HG02759 (cell line): ENCODE measurements around the gene PCGF2.
A peak's percentile ranks its signal among the peaks of the same experiment; 100 is the strongest.

ENCODE experiments used
- ATAC-seq: cut with Tn5 transposase; IDR thresholded peaks from one replicate; pipeline ENCODE4 v1.9.1; 2021; ENCODE audit warnings: mild to moderate bottlenecking, moderate library complexity; ENCODE audit not compliant: unreplicated experiment

The PCGF2 gene

DNA sequence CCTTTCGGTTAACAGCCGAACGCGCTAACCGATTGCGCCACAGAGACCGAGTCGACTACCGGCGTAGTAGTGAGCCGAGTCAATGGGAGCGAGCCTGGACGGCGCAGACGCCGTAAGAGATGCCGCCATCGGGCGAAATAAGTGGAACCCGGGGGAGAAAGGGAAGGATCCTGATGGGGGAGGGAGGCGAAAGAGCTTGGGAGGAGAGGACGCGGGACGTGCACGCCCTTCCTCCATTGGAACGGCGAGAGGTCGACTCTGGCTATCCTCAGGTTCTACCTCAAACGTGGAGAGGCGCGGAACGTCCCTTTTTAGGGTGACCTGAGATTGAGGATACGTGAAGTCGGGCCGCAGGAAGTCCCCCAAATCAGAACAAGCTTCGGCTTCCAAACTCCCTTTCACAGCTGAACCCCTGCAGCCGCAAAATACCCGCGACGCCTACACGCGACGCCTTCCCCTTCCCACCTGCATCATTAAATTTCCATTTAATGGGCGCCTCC lies 3.7 kb upstream of the PCGF2 start:
- ATAC-seq: peak; percentile 29

DNA sequence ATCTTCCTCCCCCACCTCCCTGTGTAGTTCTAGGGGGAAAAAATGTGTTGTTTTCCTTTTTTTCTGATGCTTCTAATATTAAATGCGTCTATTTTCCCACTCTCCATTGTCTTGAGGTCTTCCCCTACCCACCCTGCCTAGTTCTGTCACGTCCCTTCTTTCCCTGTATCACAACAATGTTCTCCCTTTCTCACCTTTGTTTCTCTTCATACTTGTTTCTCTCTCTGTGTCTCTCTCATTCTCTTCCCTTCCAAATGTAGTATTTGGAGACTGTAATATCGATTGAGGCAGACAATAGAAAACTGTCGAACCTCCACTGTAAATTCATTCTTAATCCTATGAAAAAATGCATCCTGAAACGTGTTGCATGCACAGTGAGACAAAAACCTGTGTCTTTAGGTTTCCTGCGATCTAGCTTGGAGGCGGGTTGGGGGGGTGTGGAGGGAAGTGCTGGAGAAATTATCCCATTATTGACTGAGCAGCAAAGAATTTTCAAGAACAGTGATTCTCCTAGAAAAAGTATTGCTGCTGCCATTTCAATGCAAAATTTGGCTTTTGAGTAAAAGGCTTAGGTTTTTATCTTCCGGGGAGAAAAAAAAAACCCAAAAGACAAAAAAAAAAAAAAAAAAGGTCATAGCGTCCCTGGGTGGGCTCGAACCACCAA lies 3.1 kb upstream of the PCGF2 start:
- no peak for ATAC-seq

DNA sequence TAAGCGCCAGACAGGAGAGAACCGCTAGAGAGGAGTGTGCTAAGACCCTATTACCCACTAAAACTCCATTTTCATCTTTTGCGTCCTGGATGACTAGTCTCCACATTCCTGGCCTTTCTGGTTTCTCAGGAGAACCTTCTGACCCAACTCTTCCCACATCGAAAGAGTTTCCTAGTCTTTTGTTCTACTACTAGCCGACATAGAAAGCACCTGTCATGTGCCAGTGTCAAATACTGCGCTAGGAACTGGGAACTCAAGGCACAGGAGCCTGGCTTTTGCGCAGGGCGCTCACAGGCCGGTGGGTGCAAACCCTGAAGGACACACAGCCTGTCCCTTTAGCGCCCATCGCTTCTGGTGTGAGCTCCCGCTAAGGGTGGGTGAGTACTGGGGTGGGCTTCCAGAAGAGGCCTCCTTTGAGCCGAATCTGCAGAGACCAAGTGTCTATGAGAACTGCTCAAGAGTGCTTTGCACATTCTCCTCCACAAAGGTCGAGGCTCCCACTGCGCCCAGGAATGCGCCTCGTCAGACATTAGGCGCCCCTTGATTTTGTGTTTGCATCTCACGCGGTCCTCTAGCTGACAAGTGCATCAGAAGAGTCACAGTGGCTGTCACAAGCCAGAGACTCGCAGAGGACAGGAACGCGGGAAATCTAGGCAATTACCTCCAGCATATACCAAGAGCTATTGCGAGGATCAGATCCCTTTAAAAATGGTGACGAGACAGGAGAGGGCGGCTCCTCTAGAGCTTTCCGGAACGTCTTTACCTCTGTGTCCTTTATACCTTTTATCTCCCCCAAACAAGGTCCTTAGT lies 2.4 kb upstream of the PCGF2 start:
- no peak for ATAC-seq

DNA sequence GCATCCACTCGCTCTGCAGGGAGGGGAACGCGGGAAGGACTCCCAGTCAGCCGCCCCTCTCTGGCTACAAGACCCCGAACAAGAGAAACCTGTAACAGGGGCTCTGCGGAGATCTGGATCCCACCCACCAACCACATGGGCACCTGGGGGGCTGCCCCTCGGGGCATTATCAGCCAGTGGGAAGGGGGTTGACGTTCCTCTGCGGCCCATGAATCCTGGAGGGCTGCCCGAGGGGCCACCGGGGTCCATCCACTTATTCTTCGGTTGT lies 1.8 kb upstream of the PCGF2 start:
- no peak for ATAC-seq

DNA sequence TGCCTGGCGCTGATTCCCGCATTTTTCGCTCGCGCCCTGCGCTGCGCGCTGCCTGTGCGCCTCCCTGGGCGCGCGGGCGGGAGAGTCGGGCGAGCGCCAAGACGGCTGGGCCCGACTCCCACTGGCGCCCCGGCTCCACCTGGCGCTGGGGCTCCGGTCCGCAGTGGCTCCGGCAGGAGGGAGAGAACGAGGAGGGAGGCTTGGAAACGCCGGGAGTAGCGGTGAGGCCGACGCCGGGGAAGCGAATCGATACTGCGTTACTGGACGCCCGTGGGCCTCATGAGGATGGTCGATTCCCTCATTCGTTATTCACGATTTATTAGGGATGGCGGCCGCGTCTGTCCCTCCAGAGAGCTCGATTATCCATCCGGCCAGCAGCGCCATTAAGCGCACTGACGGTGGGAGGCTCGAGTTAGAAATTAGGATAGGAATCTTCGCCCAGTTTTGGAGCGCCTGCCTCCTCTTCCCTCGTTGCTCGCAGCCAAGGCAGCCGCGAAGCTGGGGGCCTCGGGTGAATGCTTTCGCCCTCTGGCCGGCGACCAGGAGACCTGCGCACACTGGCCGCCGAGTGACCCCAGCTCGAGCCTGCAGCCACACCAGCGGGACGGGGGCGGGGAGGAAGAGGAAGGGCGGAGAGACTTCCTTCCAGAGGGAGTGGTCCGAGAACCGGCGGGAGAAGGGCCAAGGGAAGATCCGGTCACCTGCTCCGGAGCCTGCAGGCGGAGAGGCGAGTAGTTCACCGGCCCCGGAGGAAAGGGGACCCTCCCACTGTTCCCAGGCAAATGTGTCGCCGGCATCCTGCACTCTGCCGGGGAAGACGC lies 1.3 kb upstream of the PCGF2 start:
- ATAC-seq: no peak

DNA sequence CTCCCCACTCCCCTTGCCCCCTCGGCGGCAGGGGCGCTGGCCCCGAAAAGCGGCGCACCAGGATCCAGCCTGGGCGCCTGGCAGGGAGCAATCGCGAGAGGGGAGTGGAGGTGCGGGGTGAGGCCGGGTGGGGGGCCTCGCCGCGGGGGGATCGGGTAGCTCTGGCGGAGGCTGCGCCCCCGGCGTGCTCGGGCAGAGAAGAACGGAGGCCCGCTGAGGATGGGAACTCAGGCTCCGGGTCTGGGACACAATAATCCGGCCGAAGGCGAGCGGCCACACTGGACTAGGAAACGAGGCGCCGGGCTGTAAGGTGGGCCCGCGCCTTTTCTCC lies 721 bp upstream of the PCGF2 start:
- ATAC-seq: no peak

- no peak for ATAC-seq
These were observed 530 bp downstream of the PCGF2 start for GRCh38 chr17:38747463-38748148.

DNA sequence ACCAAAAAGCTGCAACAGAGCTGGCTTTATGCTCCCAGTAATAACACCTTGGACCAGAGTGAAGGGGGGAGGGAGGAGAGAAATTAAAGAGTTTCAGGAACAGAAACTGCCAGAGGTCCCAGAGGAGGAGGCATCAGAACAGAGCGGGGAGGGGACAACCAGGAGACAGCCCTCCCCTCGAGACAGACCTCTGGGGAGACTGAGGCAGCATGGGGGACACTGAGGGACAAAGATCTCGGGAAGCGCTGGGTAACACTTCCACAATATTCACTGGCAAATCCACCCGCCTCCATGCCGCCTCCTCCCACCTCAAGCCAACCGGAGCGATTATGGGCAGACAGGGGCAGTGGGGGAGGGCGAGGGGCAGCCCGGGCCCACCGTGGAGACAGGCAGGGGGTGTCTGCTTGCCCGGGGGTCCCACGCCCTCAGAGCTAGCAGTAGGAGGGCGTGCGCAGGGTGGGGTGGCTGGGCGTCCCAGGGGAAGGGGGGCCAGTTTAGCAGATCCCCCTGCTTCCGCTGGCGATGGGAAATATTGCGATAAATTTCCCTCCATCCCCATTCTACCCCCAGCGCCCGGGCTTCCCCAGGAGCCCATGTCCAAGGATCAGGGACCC lies 1.2 kb downstream of the PCGF2 start:
- no peak for ATAC-seq

GRCh38 chr17:38746004-38746848 lies 1.9 kb downstream of the PCGF2 start:
- ATAC-seq: no peak

GRCh38 chr17:38745545-38745944 lies 2.6 kb downstream of the PCGF2 start:
- no peak for ATAC-seq

DNA sequence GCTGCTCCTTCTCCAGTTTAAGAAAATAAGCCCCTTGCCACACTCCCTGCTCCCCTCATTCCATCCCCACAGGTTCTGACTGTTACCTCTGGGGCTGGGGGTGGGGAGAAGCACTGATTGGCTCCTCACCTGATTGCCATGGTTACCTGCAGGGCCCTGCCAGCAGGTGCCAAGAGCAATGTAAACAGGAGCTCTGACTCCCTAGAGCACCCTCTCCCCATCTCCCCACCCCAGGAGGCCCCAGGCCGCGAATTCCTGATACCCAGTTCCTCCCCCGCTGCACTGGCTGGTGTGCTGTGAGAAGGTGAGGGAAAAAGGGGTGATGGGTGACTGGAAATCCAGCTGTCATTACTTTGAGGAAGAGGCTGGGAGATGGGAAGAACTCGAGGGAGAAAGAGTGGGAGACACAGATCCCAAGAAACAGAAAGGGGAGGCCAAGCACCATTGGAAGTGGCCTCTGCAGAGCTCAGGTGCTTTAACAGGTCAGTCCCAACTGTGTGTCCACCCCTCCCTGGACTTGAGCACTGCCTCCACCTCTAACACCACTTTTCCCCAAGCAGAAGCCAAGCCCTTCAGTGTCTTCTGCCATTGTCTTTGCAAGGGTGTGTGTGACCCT lies 4.5 kb downstream of the PCGF2 start:
- ATAC-seq: no peak

GRCh38 chr17:38742411-38743308 lies 5.5 kb downstream of the PCGF2 start:
- no peak for ATAC-seq

DNA sequence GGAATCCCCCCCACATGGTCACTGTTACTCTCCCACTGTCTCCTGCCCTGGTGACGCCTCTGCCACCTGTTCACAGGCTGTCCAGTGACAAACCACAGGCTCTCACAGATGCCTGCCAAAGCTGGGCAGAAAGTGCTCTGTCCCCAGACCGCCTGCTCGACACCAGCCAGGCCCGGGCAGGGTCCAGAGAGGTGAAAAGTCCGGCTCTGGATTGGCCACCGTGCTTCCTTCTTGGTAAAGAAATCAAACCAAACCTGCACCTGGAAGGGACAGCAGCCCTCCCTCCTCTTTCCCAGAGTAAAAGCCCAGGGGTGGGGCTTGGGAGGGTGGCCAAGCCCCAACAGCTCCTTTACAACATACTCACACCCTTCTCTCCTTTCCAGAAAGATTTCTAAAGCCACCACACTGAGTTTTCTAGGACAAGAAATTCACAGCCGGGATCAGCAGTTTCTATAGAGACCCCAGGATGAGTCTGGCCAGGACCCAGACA lies 6.2 kb downstream of the PCGF2 start:
- no peak for ATAC-seq

- no peak for ATAC-seq
These were observed 6.7 kb downstream of the PCGF2 start for GRCh38 chr17:38741461-38741860.

- no peak for ATAC-seq
These were observed 7.3 kb downstream of the PCGF2 start for GRCh38 chr17:38740806-38741205.

GRCh38 chr17:38740044-38740443 lies 8.1 kb downstream of the PCGF2 start:
- no peak for ATAC-seq

DNA sequence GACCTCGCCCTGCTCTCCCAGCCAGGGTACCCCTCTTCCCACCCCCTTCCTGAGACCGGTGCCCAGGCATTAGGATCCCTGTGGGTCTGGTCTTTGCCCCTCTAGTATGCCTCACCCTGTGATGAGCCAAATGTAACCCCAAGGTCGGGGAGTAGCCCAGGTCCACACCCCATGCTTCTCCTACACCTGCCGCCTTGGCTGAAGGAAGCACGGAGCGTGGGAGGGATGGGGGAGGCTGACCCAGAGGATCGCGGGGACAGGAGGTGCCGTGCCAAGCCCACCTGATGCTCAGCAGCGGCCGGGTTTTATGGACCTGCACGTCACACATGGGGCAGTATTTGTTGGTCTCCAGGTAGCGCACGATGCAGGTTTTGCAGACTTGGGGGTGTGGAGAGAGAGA lies 8.8 kb downstream of the PCGF2 start:
- ATAC-seq: no peak

DNA sequence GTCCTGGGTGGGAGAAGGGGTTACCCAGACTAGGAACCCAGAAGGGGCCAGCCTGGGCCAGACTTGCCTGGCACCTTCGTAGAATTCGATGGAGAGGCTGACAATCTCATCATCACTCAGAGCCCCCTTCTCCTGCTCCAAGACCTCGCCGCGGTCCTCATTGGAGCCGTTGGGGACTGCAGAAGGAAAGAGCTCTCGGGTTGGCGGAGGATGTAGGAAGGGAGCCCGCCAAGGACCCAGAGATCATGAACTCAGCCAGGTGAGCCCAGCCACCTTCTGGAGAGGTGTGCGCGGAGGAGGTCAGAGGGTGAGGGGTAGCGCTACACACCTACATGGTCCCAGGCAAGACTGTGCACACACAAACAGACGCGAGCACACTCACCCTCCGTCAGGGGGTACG lies 9.4 kb downstream of the PCGF2 start:
- no peak for ATAC-seq
